OCI-LY7 (cell line): Measurements from ENCODE around the gene CXCL14. TPM values are rescaled to one million over a fixed set of nuclear protein-coding genes. Genes with fewer than 3 reads are reported as not detected.

Experiments used
- BruUV-seq: library from RNA; stranded (reverse); fragments of 400-500 nt; replicated peaks from 2 replicates; lab custom pipeline; 2021; lab: Mats Ljungman, UMichigan
- CTCF ChIA-PET: fragments of 300-600 bp; sonication (Branson Sonifier 250); formaldehyde crosslinking; loops from one replicate; lab custom pipeline; 2022; ENCODE audit warnings: antibody characterized with exemption; ENCODE audit not compliant: unreplicated experiment; lab: Charles Lee
- POLR2A ChIA-PET: fragments of 300-600 bp; sonication (Branson Sonifier 250); formaldehyde crosslinking; loops from one replicate; lab custom pipeline; 2022; ENCODE audit warnings: antibody characterized with exemption; lab: Charles Lee
- DNase-seq: peaks from one replicate; pipeline ENCODE4 v3.0.0-alpha.2; 2015; ENCODE audit warnings: low spot score
- H2AFZ ChIP-seq: fragments of 200-600 bp; sonication (generic), shearing (Covaris generic); 2 replicates; pipeline ENCODE4 v1.6.1; 2014; ENCODE audit warnings: mild to moderate bottlenecking, antibody characterized with exemption, low read length, moderate library complexity
- H3K27ac ChIP-seq: fragments of 200-600 bp; sonication (generic); 2 replicates; pipeline ENCODE4 v1.5.1; 2014; ENCODE audit warnings: mixed run types, low read depth, mild to moderate bottlenecking, moderate library complexity, low read length, inconsistent platforms; ENCODE audit not compliant: poor library complexity, severe bottlenecking
- H3K36me3 ChIP-seq: fragments of 200-600 bp; sonication (generic); 2 replicates; pipeline ENCODE4 v1.6.1; 2014; ENCODE audit warnings: mild to moderate bottlenecking, antibody characterized with exemption, low read length, moderate library complexity, mixed read lengths; ENCODE audit not compliant: insufficient read depth
- H3K4me1 ChIP-seq: fragments of 200-600 bp; sonication (generic); 2 replicates; pipeline ENCODE4 v1.5.1; 2014; ENCODE audit warnings: mild to moderate bottlenecking, low read length; ENCODE audit not compliant: insufficient read depth, poor library complexity, severe bottlenecking
- H3K4me2 ChIP-seq: fragments of 200-600 bp; sonication (generic); 2 replicates; pipeline ENCODE4 v1.6.1; 2014; ENCODE audit warnings: mild to moderate bottlenecking, low read length
- H3K4me3 ChIP-seq: fragments of 200-600 bp; sonication (generic); 2 replicates; pipeline ENCODE4 v1.5.1; 2014; ENCODE audit warnings: mild to moderate bottlenecking, low read depth, low read length; ENCODE audit not compliant: poor library complexity, severe bottlenecking
- H3K79me2 ChIP-seq: fragments of 200-600 bp; sonication (generic); 2 replicates; pipeline ENCODE4 v1.6.1; 2016; ENCODE audit warnings: low read depth, mild to moderate bottlenecking, low read length, moderate library complexity, mixed read lengths; ENCODE audit not compliant: insufficient read depth
- H3K9me2 ChIP-seq: fragments of 200-600 bp; sonication (generic); 2 replicates; pipeline ENCODE4 v1.6.1; 2016; ENCODE audit warnings: mild to moderate bottlenecking, low read length, mixed read lengths; ENCODE audit not compliant: insufficient read depth
- H3K9me3 ChIP-seq: fragments of 200-600 bp; sonication (generic); 2 replicates; pipeline ENCODE4 v1.6.1; 2014; ENCODE audit warnings: mild to moderate bottlenecking, mixed run types, low read length, mixed read lengths
- H4K20me1 ChIP-seq: fragments of 200-600 bp; sonication (generic); 2 replicates; pipeline ENCODE4 v1.6.1; 2014; ENCODE audit warnings: mild to moderate bottlenecking, antibody characterized with exemption, low read length, moderate library complexity, mixed read lengths; ENCODE audit not compliant: insufficient read depth
- EZH2phosphoT487 ChIP-seq: fragments of 200-600 bp; sonication (generic); IDR thresholded peaks from 2 replicates; pipeline ENCODE4 v1.6.1; 2018; ENCODE audit warnings: low read depth, borderline replicate concordance, mild to moderate bottlenecking, mixed run types, antibody characterized with exemption, low read length, moderate library complexity, mixed read lengths
- intact Hi-C: fragments of 100-400 bp; cut with micrococcal nuclease; formaldehyde crosslinking; loops from one replicate; pipeline ENCODE4 v1.10.0; 2022; ENCODE audit not compliant: unreplicated experiment
- total RNA-seq, 2 experiments: library from RNA; depleted of rRNA in 1 of 2; stranded (reverse); fragments of >200 nt in 1 of 2; shearing (Covaris generic) in 1 of 2; gene quantifications; 2 replicates each; pipeline ENCODE4 v1.2.3, GENCODE V29; 2014 to 2022
- TF ChIP-seq, protein P1 (sequence below): fragments of 200-600 bp; sonication (generic); conservative IDR thresholded peaks from 2 replicates; pipeline ENCODE4 v1.5.1; 2014; ENCODE audit warnings: mild to moderate bottlenecking, antibody characterized with exemption, low read length, moderate library complexity, mixed read lengths

CXCL14 gene
- total RNA-seq, 2 experiments from 2014 or later = not detected

GRCh38 chr5:135608761-135609443 lies 30.1 kb upstream of the CXCL14 start:
- H3K79me2 ChIP-seq = no peaks in the 10 kb centered on the region
- ChIA-PET CTCF (no interaction called here), POLR2A (interaction anchor here (0.6 kb wide), 1 partner anchor 1306 kb away, joined by 3 read pairs; no protein-coding TSS in a partner anchor)
- H3K9me2 ChIP-seq = no peaks in the 10 kb centered on the region
- no peaks in the 10 kb centered on the region for H3K36me3 ChIP-seq
- no peak for DNase-seq
- H3K4me3 ChIP-seq = no peak overlapping the region
- no peak overlapping the region for H2AFZ ChIP-seq
- H3K4me1 ChIP-seq = no peaks in the 10 kb centered on the region
- H3K9me3 ChIP-seq = no peaks in the 10 kb centered on the region
- no TSS peak for BruUV-seq
- TF ChIP-seq, protein P1, sequence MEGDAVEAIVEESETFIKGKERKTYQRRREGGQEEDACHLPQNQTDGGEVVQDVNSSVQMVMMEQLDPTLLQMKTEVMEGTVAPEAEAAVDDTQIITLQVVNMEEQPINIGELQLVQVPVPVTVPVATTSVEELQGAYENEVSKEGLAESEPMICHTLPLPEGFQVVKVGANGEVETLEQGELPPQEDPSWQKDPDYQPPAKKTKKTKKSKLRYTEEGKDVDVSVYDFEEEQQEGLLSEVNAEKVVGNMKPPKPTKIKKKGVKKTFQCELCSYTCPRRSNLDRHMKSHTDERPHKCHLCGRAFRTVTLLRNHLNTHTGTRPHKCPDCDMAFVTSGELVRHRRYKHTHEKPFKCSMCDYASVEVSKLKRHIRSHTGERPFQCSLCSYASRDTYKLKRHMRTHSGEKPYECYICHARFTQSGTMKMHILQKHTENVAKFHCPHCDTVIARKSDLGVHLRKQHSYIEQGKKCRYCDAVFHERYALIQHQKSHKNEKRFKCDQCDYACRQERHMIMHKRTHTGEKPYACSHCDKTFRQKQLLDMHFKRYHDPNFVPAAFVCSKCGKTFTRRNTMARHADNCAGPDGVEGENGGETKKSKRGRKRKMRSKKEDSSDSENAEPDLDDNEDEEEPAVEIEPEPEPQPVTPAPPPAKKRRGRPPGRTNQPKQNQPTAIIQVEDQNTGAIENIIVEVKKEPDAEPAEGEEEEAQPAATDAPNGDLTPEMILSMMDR = no peak
- no peak for TF ChIP-seq EZH2phosphoT487
- no peak overlapping the region for H3K27ac ChIP-seq
- no peaks in the 10 kb centered on the region for H4K20me1 ChIP-seq
- intact Hi-C loops = no loop called here
- H3K4me2 ChIP-seq = no peak overlapping the region

DNA sequence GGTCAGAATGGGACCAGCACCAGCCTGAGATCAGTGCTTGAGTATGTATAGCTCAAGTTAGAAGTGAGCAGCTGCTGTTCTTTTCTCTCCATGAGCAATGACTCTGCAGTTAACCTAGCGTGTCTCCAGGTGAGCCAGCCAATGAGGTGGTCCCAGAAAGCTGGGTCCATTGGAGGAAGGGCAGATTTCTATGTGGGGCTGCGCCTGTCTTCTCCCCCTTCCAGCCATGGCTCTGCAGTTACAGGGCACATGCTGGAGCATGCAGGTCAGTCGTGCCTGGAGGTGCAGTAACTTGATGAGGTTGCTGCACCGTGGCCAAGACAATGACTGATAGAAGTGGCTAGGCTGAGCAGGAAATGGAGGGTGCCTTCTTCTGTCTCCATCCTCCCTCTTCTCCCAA lies 29.6 kb upstream of the CXCL14 start:
- H2AFZ ChIP-seq = no peak overlapping the region
- intact Hi-C loops = no loop called here
- no peaks in the 10 kb centered on the region for H3K4me1 ChIP-seq
- H3K4me2 ChIP-seq = no peak overlapping the region
- H3K9me2 ChIP-seq = no peaks in the 10 kb centered on the region
- H3K27ac ChIP-seq = no peak overlapping the region
- H4K20me1 ChIP-seq = no peaks in the 10 kb centered on the region
- no peaks in the 10 kb centered on the region for H3K9me3 ChIP-seq
- no peak for DNase-seq
- H3K79me2 ChIP-seq = no peaks in the 10 kb centered on the region
- H3K4me3 ChIP-seq = no peak overlapping the region
- TF ChIP-seq EZH2phosphoT487 = no peak
- TF ChIP-seq, protein P1 = no peak
- CTCF ChIA-PET = no interaction called here
- no peaks in the 10 kb centered on the region for H3K36me3 ChIP-seq
- POLR2A ChIA-PET = interaction anchor here (0.6 kb wide), 1 partner anchor 1306 kb away, joined by 3 read pairs; no protein-coding TSS in a partner anchor
- BruUV-seq = no TSS peak

DNA sequence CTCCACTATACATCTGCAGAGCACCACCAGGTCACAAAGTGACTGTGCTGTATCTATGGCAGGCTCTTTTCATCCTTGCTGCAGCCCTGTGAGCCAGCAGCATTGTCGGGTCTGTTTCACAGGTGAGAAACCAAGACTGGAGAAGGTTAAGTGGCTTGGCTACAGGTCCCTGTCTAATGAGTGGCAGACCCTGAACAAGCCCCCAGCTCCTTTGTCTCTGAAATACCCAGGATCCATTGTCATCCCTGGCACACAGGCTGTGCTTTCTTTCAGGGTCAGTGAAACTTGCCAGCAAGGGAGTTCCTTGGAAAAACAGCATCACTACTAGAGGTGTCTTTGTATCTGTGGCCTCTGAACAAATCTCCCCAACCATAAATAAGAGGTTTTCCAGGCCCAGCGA lies 27.6 kb upstream of the CXCL14 start:
- no peaks in the 10 kb centered on the region for H3K36me3 ChIP-seq
- TF ChIP-seq, protein P1 = no peak
- TF ChIP-seq EZH2phosphoT487 = no peak
- H3K4me3 ChIP-seq = no peak overlapping the region
- no peaks in the 10 kb centered on the region for H3K9me3 ChIP-seq
- no peaks in the 10 kb centered on the region for H3K4me1 ChIP-seq
- no peaks in the 10 kb centered on the region for H4K20me1 ChIP-seq
- ChIA-PET CTCF (no interaction called here), POLR2A (no interaction called here)
- H3K79me2 ChIP-seq = no peaks in the 10 kb centered on the region
- intact Hi-C loops = no loop called here
- H2AFZ ChIP-seq = no peak overlapping the region
- BruUV-seq = no TSS peak
- no peak overlapping the region for H3K4me2 ChIP-seq
- H3K9me2 ChIP-seq = no peaks in the 10 kb centered on the region
- no peak for DNase-seq
- H3K27ac ChIP-seq = no peak overlapping the region
